GM18511 (cell line): ENCODE data around the gene SHOC2.

Experiments used
- ATAC-seq: cut with Tn5 transposase; IDR thresholded peaks from one replicate; pipeline ENCODE4 v1.9.1; 2021; ENCODE audit warnings: mild to moderate bottlenecking, moderate library complexity; ENCODE audit not compliant: unreplicated experiment

The SHOC2 gene

DNA sequence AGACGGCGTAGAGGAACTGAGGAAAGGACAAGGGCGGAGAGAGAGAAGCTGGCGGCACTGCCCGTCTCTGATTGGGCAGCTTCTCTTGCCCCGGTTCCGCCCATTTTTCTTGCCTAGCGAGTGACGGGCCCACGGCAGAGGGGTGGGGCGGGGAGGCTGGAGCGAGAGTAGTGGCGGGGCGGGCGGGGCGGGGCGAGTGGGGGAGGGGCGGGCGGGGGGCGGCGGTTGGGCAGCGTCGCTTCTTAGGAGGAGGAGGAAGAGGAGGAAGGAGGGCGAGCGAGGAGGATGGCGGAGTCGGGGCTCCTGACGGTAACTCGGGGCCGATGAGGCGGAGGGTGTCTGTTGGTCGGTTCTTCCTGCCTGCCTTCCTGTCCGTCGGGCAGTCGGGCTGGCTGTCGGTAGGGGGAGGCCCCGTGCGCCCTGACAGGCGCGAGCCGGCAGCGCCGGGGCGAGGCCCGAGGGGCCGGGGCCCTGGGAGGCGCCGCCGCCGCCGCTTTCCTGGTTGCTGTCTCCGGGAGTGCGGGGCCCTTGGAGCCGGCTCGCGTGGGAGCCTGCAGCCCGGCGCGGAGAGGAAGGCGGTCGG, at the start of gene SHOC2:
Gene SHOC2, plus strand, starts transcription at position 256 of the 583 bp plus-strand sequence. CDS start 44,755 bp downstream, outside the sequence.
- peak; percentile 5 for ATAC-seq

GRCh38 chr10:110870823-110871297, 48.5 kb upstream of the SHOC2 start:
- ATAC-seq = no peak

GRCh38 chr10:110871298-110872084, 47.9 kb upstream of the SHOC2 start, which contains the start of gene PDCD4:
Gene PDCD4, plus strand, starts transcription at chr10:110871928. Its CDS starts 4,100 bp downstream, at chr10:110876028.
- ATAC-seq = peak; percentile 80

GRCh38 chr10:110872145-110872983, 47.0 kb upstream of the SHOC2 start:
- ATAC-seq = peak; percentile 58

DNA sequence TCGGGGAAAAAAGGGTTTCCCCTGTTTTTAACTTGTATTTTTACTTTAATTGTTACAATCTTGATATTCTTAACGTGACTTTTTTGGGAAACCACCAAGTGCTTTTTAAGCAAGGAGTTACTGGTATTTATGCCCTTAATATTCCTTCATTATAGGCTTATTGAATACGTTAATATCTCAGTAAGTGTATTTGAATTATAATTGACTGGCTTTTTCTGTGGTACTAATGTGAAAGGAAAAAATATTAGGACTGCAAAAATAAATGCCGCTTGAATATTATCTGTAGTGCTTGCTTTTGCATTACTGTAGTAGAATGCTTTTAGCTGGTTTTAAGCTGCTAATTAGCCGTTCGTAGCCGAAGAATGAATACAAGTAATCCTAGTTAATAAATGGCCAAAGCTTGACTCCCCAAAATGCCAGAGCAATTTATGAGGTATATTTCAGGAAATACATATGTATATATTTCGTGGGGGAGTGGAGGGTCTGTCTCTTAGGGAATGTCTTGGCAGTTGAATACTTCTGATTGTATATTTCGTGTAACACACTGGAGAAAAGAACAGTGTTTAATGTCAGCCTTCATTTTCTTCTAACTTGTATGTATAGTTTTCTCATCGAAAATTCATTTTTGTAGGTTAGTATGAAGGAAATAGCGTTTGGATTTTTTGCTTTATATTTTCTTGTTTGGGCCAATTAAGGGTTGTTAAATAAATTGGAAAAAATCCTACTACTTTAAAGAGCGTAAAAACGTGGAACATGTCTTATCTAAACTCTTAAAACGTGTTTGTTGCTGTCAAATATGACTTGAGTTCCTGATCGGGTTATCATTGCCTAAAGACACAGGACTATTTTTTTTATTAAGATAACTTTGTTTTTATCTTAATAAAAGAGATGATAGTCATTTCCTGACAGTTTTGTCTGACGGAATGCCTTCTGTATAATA, 46.1 kb upstream of the SHOC2 start:
- no peak for ATAC-seq

GRCh38 chr10:110873951-110874350, 45.5 kb upstream of the SHOC2 start:
- no peak for ATAC-seq

- no peak for ATAC-seq
Observed at GRCh38 chr10:110876000-110876399, 43.4 kb upstream of the SHOC2 start.

GRCh38 chr10:110876788-110877187, 42.6 kb upstream of the SHOC2 start:
- no peak for ATAC-seq

GRCh38 chr10:110880012-110880411, 39.4 kb upstream of the SHOC2 start:
- ATAC-seq = no peak

DNA sequence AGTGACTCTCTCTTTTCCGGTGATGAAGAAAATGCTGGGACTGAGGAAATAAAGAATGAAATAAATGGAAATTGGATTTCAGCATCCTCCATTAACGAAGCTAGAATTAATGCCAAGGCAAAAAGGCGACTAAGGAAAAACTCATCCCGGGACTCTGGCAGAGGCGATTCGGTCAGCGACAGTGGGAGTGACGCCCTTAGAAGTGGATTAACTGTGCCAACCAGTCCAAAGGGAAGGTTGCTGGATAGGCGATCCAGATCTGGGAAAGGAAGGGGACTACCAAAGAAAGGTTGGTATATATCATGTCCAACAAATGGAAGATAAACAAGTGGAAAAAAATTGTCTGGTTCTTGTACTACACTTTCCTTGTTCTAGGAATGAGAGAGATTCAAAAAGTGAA, 38.2 kb upstream of the SHOC2 start:
- no peak for ATAC-seq

- no peak for ATAC-seq
Observed at GRCh38 chr10:110881905-110882304, 37.5 kb upstream of the SHOC2 start.

GRCh38 chr10:110883924-110884323, 35.5 kb upstream of the SHOC2 start:
- no peak for ATAC-seq

DNA sequence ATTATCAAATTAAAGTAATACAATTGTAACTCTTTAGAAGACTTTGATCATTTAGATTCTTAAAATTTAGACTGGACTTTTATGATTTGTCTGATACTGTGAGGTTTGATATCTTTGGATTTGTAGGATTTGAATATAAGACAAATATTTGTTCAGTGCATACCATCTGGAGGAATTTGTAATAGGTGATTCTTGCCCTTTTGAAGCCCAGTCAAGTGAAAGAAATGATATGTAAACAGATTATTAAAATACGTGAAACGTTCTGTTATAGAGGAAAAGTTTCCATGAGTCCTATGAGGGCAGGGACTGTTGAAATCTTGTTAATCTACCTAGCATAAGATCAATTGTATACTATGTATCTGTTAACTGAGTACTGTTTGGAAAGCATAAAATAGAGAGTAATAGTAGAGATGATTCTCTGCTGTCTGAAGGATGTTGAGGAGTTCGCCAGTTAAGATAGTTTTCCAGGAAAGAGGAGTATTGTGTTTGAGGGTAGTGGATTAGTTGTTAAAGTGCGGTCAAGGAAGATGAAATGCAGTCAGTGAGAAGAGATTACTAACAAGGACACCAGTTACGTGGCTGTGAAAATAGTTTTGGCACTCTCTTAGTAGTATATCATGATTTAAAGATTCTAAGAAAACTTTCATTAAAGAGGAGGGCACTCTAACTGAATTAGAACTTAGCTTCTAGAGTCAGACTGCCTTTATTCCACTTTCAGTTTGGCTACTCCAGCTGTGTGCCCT, 33.3 kb upstream of the SHOC2 start:
- ATAC-seq = no peak

DNA sequence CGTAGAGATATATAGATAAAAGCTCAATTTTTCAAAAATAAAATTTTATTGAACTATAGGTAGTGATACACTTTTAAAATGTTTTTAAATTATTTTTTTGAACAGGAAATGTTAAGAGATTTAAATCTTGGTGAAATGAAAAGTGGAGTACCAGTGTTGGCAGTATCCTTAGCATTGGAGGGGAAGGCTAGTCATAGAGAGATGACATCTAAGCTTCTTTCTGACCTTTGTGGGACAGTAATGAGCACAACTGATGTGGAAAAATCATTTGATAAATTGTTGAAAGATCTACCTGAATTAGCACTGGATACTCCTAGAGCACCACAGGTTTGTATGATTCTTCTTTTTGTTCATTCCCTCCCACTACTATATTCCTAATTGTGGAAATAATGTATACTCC, 31.8 kb upstream of the SHOC2 start:
- no peak for ATAC-seq

GRCh38 chr10:110892602-110893288, 26.7 kb upstream of the SHOC2 start:
- no peak for ATAC-seq

DNA sequence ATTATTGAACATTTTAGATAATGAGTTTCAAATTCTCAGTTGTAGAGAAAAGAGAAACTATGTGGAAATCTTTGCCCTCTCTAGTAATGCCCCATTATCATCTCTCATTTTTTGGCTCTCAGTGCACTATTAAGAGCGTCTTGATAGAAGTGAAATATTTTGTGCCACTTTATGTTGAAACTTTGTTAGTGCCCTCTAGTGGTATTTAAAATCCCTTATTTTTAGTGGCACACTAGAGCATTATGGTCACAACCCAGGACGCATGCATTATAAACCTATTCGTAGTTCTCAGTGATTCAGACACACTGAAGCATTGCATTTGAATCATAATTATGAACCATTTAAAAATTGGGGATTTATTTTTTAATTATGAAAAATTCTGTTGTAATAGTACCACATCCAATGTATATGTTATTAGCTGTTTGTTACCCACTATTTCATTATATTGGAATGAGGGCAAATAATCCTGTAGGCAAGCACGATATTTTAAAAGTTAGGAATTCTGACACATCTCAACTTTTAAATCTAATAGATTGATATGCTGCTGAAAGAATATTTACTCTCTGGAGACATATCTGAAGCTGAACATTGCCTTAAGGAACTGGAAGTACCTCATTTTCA, 25.7 kb upstream of the SHOC2 start:
- ATAC-seq = peak; percentile 88

- no peak for ATAC-seq
Observed at GRCh38 chr10:110897184-110897583, 22.2 kb upstream of the SHOC2 start.

DNA sequence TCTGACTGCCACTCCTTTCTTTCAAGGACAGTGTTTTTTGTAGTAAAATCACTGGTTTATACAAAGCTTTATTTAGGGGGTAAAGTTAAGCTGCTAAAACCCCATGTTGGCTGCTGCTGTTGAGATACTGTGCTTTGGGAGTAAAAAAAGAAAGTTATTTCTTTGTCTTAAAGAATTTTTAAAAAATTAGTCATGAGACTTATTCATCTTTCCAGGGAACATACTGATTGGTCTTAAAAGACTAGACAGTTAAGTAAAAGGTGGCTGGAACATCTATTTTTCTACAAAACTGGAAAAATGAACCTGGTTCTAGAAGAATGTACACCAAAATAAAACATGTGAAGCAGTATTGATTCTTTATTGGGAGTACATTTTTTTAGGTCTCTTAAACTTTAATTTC, 21.0 kb upstream of the SHOC2 start:
- ATAC-seq = no peak

DNA sequence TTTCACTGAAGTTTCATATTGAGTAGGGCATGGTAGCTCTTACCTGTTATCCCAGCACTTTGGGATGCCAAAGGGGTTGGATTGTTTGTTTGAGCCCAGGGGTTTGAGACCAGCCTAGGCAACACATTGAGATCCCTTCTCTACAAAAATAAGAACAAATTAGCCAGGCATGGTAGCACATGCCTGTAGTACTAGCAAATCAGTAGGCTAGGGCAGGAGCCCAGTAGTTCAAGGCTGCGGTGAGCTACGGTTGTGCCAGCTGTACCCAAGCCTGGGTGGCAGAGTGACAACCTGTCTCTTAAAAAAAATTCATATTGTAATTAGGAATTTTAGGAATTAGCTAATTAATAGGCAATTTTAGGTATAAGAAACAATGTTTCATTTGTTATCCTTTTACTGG, 18.4 kb upstream of the SHOC2 start:
- no peak for ATAC-seq
